Fibroblast of the aortic adventitia (primary cell): Measurements from ENCODE around the gene SRGAP2C. TPM values are rescaled to one million over a fixed set of nuclear protein-coding genes. Genes with fewer than 3 reads are reported as not detected.
"Not testable (repeated sequence)": the region's sequence is repeated elsewhere in the genome, so short reads cannot be mapped to it uniquely, and the experiment has no call there.

Source experiments
- DNase-seq: peaks from one replicate; pipeline ENCODE4 v3.0.0-alpha.2; 2010; ENCODE audit warnings: low read depth
- H3K4me3 ChIP-seq: 2 replicates; pipeline ENCODE4 v1.5.1; 2011; ENCODE audit warnings: low read depth, mild to moderate bottlenecking, control low read depth, low read length, moderate library complexity
- total RNA-seq: library from RNA; depleted of rRNA; stranded (reverse); fragments of >200 nt; gene quantifications from 2 replicates; pipeline ENCODE4 v1.2.3, GENCODE V29; 2012; ENCODE audit warnings: low replicate concordance

The SRGAP2C gene
- total RNA-seq, 1 donor = 35.0 TPM

GRCh38 chr1:121215699-121216417, 31.1 kb downstream of the SRGAP2C start:
- not testable (repeated sequence) for DNase-seq, H3K4me3 ChIP-seq

- DNase-seq, H3K4me3 ChIP-seq: not testable (repeated sequence)
Observed at GRCh38 chr1:121216676-121217075, 31.9 kb downstream of the SRGAP2C start.

GRCh38 chr1:121221770-121222169, 37.0 kb downstream of the SRGAP2C start:
- not testable (repeated sequence) for H3K4me3 ChIP-seq, DNase-seq

DNA sequence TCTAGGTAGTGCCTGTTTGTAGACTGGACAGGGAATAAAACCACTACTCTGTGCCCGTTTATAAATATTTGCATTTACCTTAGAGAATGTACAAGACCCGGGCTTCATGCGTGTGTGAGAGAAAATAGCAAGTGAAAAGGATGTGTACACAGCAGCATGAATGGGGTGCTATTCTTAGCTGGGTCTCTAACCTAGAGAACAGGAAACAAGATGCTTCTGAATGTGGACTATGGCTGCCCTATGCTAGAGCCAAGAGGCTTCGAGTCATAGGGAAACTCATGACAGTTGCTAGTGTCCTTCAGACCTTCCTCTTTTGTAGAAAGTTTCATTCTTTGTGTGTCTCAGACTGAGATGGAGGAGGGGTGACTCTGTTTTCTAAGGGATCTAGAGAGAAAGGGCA, 39.9 kb downstream of the SRGAP2C start:
- not testable (repeated sequence) for DNase-seq, H3K4me3 ChIP-seq

GRCh38 chr1:121226295-121226904, 41.6 kb downstream of the SRGAP2C start:
- H3K4me3 ChIP-seq, DNase-seq: not testable (repeated sequence)

DNA sequence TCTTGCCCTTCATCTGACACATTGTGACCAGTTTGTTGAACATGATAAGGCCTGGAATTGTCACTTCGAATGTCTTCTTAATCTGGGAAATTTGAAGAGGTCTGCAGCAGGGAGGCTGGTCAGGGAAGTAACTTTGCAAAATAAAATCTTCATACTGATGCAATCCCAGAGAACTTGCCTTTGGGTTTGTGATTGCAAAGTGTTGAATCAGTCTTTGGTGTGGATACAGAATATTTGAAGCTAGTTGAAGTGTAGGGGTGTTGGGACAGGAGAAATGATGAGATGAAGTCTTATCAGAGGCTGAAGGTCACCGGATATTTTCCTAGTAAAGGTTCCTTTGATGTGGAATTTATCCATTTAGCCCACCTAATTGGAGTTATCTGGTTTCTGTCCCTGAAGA, 42.1 kb downstream of the SRGAP2C start:
- H3K4me3 ChIP-seq, DNase-seq: not testable (repeated sequence)

DNA sequence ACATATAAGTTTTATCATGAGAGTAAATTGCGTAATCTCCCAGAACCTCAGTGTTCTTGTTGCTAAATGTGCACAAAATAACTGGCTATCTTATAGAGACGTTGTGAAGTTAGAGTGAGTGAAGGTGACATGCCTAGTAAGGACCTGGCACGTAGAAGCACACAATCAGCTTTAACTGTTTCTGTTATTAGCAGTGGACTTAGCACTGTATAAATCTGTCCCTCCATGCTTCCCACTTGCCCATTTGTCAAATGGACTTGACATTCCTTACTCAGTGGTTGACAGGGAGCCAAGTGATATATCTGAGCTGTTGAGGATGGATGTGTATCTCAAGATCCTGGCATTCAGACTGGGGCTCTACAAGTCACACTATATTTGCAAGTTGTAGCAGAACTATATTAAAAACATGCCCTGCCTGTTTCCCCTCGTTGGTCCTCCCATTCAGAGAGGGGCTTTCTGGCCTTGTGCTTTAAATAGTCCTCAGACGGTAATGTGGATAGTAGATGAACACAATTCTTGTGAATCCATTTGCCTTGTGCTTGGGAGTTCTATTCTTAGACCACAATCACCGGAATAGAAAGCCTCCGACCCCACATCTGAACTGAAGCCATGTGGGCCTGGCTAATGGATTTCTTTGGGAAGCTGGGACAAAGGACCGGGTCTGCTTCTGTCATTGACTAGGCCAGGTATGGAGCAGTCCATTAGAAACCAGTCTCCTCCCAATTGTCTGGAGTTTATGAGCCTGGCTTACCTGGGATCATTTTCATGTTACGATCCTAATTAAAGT, 43.0 kb downstream of the SRGAP2C start:
- H3K4me3 ChIP-seq, DNase-seq: not testable (repeated sequence)

- DNase-seq, H3K4me3 ChIP-seq: not testable (repeated sequence)
Observed at GRCh38 chr1:121230636-121231035, 45.9 kb downstream of the SRGAP2C start.

DNA sequence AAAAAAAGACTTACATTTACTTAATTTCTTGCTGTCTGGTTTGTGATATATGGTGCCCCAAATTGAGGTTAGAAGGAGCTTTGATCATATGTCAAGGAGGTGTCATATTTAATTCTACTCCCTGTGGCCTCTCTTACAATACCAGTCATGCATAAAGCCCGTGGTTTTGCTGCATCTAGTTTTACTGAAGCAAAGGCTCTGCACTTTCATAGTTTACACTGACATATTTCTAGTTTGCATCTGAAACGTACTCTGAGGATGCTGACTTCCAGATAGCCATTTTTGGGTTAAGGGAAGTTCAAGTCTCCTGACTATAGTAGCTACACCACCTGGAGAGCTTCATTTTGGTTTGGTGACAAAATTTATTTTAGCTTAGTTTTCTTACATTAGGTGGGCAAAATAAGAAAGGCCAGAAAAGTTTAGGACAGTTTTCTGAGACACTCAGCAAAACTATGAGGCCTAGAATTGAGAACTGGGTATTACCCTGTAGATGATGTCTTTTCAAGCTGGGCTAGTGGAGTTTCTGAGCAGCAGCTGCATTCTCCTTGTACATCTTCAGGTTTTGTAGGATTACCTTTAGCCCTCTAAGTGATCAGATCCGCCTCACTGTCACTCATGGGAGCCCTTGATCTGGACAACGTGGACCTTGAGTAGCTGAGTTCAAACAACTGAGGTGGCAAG, 47.8 kb downstream of the SRGAP2C start:
- not testable (repeated sequence) for DNase-seq, H3K4me3 ChIP-seq

GRCh38 chr1:121234090-121234759, 49.5 kb downstream of the SRGAP2C start:
- not testable (repeated sequence) for DNase-seq, H3K4me3 ChIP-seq

GRCh38 chr1:121238384-121238783, 53.6 kb downstream of the SRGAP2C start:
- not testable (repeated sequence) for H3K4me3 ChIP-seq, DNase-seq

DNA sequence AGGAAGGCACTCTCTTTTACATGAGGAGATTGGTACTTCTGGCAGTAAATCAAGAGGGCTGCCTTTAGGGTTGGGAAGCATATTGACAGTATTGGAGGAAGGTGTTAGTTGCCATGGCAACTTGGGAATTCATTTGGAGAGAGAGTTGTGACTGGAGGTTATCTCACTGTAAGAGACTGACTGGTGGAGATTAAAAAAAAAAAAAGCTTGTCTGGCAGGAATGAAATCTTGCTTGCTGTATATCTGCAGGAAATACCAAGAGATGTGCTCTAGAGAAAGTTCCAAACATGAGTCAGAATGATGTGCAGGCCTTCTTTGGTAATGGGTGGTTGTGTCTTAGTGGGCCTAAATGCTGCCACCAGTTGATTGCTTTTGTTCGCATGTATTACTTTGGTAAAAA, 59.1 kb downstream of the SRGAP2C start:
- not testable (repeated sequence) for H3K4me3 ChIP-seq

GRCh38 chr1:121246399-121246798, 61.6 kb downstream of the SRGAP2C start:
- DNase-seq, H3K4me3 ChIP-seq: not testable (repeated sequence)

More for the DNA sequence above, 59.1 kb downstream of the SRGAP2C start:
- DNase-seq = not testable (repeated sequence)

DNA sequence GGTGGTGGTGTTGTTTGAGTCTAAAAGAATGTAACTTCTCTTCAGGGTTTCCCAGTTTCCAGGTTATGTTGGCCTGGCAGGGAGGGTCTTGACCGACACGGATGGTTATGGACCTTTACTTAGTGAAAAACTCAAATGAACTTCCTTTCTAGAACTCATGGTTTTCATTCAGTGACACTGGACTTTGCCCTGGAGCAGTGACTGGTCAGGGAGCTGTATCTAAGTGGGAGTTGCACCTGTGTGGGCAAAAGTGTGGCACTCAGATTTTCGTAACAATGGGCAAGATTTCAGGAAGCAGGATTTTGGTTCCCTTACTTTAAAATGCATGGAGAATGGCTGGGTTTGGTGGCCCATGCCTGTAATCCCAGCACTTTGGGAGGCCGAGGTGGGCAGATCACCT, 67.9 kb downstream of the SRGAP2C start:
- H3K4me3 ChIP-seq = not testable (repeated sequence)

GRCh38 chr1:121254618-121255017, 69.8 kb downstream of the SRGAP2C start:
- not testable (repeated sequence) for DNase-seq, H3K4me3 ChIP-seq

More for the DNA sequence above, 67.9 kb downstream of the SRGAP2C start:
- DNase-seq = not testable (repeated sequence)

- not testable (repeated sequence) for H3K4me3 ChIP-seq, DNase-seq
Observed at GRCh38 chr1:121257632-121258031, 72.9 kb downstream of the SRGAP2C start.

GRCh38 chr1:121258134-121258533, 73.4 kb downstream of the SRGAP2C start:
- not testable (repeated sequence) for DNase-seq, H3K4me3 ChIP-seq

DNA sequence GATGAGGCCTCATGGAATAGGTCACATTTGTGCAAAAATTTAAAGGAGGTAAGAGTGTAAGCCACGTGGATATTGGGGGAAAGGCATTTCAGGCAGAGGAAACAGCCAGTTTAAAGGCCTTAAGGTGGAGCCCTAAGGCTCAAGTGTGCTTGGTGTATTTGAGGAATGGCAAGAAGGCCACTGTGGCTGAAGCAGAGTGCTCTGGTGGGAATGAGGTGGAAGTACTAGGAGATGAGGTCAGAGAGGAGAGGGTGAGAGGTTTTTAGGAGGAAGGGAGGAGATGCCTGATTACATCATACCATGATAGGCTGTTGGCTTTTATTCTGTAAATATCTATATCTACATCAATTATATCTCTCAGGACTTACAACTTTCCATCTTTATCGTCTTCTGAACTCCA, 75.4 kb downstream of the SRGAP2C start:
- H3K4me3 ChIP-seq, DNase-seq: not testable (repeated sequence)
